KG1 (cell line): ENCODE measurements around the gene ITGAL.
"Not testable (repeated sequence)": the region's sequence is repeated elsewhere in the genome, so short reads cannot be mapped to it uniquely, and the experiment has no call there.

Experiments used
- DNase-seq: peaks from one replicate; lab custom pipeline; 2025; lab: John Stamatoyannopoulos, UW

The ITGAL gene

GRCh38 chr16:30472328-30472942 is at the start of gene ITGAL:
Gene ITGAL (plus strand): TSS chr16:30472742. CDS start chr16:30472838, 96 bp downstream.
- peak; percentile 70 for DNase-seq

- no peak for DNase-seq
Measured at GRCh38 chr16:30428055-30428454, 44.5 kb upstream of the ITGAL start.

- no peak for DNase-seq
Measured at GRCh38 chr16:30429418-30429677, 43.2 kb upstream of the ITGAL start.

- peak; percentile 98 for DNase-seq
Measured at GRCh38 chr16:30429678-30430427, 42.7 kb upstream of the ITGAL start, which contains the start of gene DCTPP1. Gene DCTPP1 (minus strand): TSS chr16:30430030. CDS start chr16:30429980, 50 bp downstream.

- DNase-seq, result no peak
Measured at GRCh38 chr16:30430428-30430970, 42.0 kb upstream of the ITGAL start.

- DNase-seq, result no peak
Measured at GRCh38 chr16:30434852-30435251, 37.7 kb upstream of the ITGAL start.

GRCh38 chr16:30437511-30438046 is 35.0 kb upstream of the ITGAL start:
- DNase-seq, result no peak

- DNase-seq, result no peak
Measured at GRCh38 chr16:30438835-30439234, 33.7 kb upstream of the ITGAL start.

- DNase-seq, result no peak
Measured at GRCh38 chr16:30439720-30440348, 32.7 kb upstream of the ITGAL start.

GRCh38 chr16:30443631-30444030 is 28.9 kb upstream of the ITGAL start:
- DNase-seq, result no peak

GRCh38 chr16:30444231-30445148 is 28.1 kb upstream of the ITGAL start:
- no peak for DNase-seq

- DNase-seq, result no peak
Measured at GRCh38 chr16:30445149-30445407, 27.5 kb upstream of the ITGAL start.

- DNase-seq, result peak; percentile 97
Measured at GRCh38 chr16:30445408-30446202, 26.9 kb upstream of the ITGAL start, which contains the start of gene SEPHS2. Gene SEPHS2 (minus strand): TSS chr16:30445874. CDS start chr16:30445727, 147 bp downstream.

- DNase-seq, result no peak
Measured at GRCh38 chr16:30446203-30446595, 26.3 kb upstream of the ITGAL start.

- no peak for DNase-seq
Measured at GRCh38 chr16:30447512-30448226, 24.9 kb upstream of the ITGAL start.

- DNase-seq, result no peak
Measured at GRCh38 chr16:30449116-30449435, 23.5 kb upstream of the ITGAL start.

GRCh38 chr16:30452709-30453580 is 19.6 kb upstream of the ITGAL start:
- DNase-seq, result not testable (repeated sequence)

- no peak for DNase-seq
Measured at GRCh38 chr16:30456302-30456701, 16.2 kb upstream of the ITGAL start.

- DNase-seq, result no peak
Measured at GRCh38 chr16:30457256-30457655, 15.3 kb upstream of the ITGAL start.
